GM18502 (cell line): ENCODE results near the gene SERPINA4.

Experiments used
- ATAC-seq: cut with Tn5 transposase; IDR thresholded peaks from one replicate; pipeline ENCODE4 v1.9.1; 2021; ENCODE audit warnings: mild to moderate bottlenecking; ENCODE audit not compliant: unreplicated experiment, poor library complexity

SERPINA4 gene

GRCh38 chr14:94612174-94612573 lies 50.9 kb downstream of the SERPINA4 start, which contains the start of gene SERPINA3:
Gene SERPINA3, plus strand, starts transcription at chr14:94612391. Its CDS starts 2,051 bp downstream, at chr14:94614442.
- ATAC-seq: no peak

- no peak for ATAC-seq
Measured at GRCh38 chr14:94612580-94613554, 51.6 kb downstream of the SERPINA4 start.

- ATAC-seq: no peak
Measured at GRCh38 chr14:94613720-94614644, 52.7 kb downstream of the SERPINA4 start.

GRCh38 chr14:94614802-94615201 lies 53.6 kb downstream of the SERPINA4 start:
- no peak for ATAC-seq

GRCh38 chr14:94615254-94615653 lies 54.0 kb downstream of the SERPINA4 start:
- ATAC-seq: no peak

GRCh38 chr14:94615823-94616570 lies 54.8 kb downstream of the SERPINA4 start:
- no peak for ATAC-seq

GRCh38 chr14:94617366-94617941 lies 56.2 kb downstream of the SERPINA4 start:
- no peak for ATAC-seq

GRCh38 chr14:94617988-94618822 lies 57.0 kb downstream of the SERPINA4 start:
- ATAC-seq: no peak

GRCh38 chr14:94619297-94619696 lies 58.1 kb downstream of the SERPINA4 start:
- ATAC-seq: no peak
